ENCODE results near the gene TCAIM.
"Not testable (repeated sequence)": the region's sequence is repeated elsewhere in the genome, so short reads cannot be mapped to it uniquely, and the experiment has no call there.

TCAIM gene

GRCh38 chr3:44339181-44340057 lies 853 bp downstream of the TCAIM start:
- no peak for DNase-seq (ENCODE audit: low read depth)
- H3K4me3 ChIP-seq (ENCODE audit: low read depth, low read length): peak overlapping the region; percentile 71
- in situ Hi-C loops (cut with HindIII; ENCODE audit: low sequenced_read_pairs): no loop called here
- TF ChIP-seq CTCF (IDR thresholded peaks at IDR 0.05; ENCODE audit: low read depth, low read length, missing control alignments): no peak

GRCh38 chr3:44340058-44340395 lies 1.5 kb downstream of the TCAIM start:
- DNase-seq (ENCODE audit: low read depth): no peak
- in situ Hi-C loops (cut with HindIII; ENCODE audit: low sequenced_read_pairs): no loop called here
- no peak overlapping the region for H3K4me3 ChIP-seq (ENCODE audit: low read depth, low read length)
- no peak for TF ChIP-seq CTCF (IDR thresholded peaks at IDR 0.05; ENCODE audit: low read depth, low read length, missing control alignments)

GRCh38 chr3:44342176-44342790 lies 3.7 kb downstream of the TCAIM start:
- in situ Hi-C loops (cut with HindIII; ENCODE audit: low sequenced_read_pairs): no loop called here
- no peak overlapping the region for H3K4me3 ChIP-seq (ENCODE audit: low read depth, low read length)
- no peak for TF ChIP-seq CTCF (IDR thresholded peaks at IDR 0.05; ENCODE audit: low read depth, low read length, missing control alignments)
- peak; percentile 74 for DNase-seq (ENCODE audit: low read depth)

GRCh38 chr3:44343421-44343820 lies 4.9 kb downstream of the TCAIM start:
- in situ Hi-C loops (cut with HindIII; ENCODE audit: low sequenced_read_pairs): no loop called here
- H3K4me3 ChIP-seq (ENCODE audit: low read depth, low read length): no peak overlapping the region

GRCh38 chr3:44346590-44346989 lies 8.0 kb downstream of the TCAIM start:
- in situ Hi-C loops (cut with HindIII; ENCODE audit: low sequenced_read_pairs); H3K4me3 ChIP-seq (ENCODE audit: low read depth, low read length); DNase-seq (ENCODE audit: low read depth): not testable (repeated sequence)

More at GRCh38 chr3:44343421-44343820, 4.9 kb downstream of the TCAIM start:
- no peak for DNase-seq (ENCODE audit: low read depth)
- no peak for TF ChIP-seq CTCF (IDR thresholded peaks at IDR 0.05; ENCODE audit: low read depth, low read length, missing control alignments)

GRCh38 chr3:44348993-44349392 lies 10.4 kb downstream of the TCAIM start:
- no peak for DNase-seq (ENCODE audit: low read depth)
- no peak for TF ChIP-seq CTCF (IDR thresholded peaks at IDR 0.05; ENCODE audit: low read depth, low read length, missing control alignments)
- H3K4me3 ChIP-seq (ENCODE audit: low read depth, low read length): no peak overlapping the region
- in situ Hi-C loops (cut with HindIII; ENCODE audit: low sequenced_read_pairs): no loop called here

GRCh38 chr3:44353355-44353924 lies 14.9 kb downstream of the TCAIM start:
- in situ Hi-C loops (cut with HindIII; ENCODE audit: low sequenced_read_pairs): no loop called here
- no peak overlapping the region for H3K4me3 ChIP-seq (ENCODE audit: low read depth, low read length)
- DNase-seq (ENCODE audit: low read depth): no peak
- TF ChIP-seq CTCF (IDR thresholded peaks at IDR 0.05; ENCODE audit: low read depth, low read length, missing control alignments): no peak
